Measurements from ENCODE around the gene BMAL2.

The BMAL2 gene

DNA sequence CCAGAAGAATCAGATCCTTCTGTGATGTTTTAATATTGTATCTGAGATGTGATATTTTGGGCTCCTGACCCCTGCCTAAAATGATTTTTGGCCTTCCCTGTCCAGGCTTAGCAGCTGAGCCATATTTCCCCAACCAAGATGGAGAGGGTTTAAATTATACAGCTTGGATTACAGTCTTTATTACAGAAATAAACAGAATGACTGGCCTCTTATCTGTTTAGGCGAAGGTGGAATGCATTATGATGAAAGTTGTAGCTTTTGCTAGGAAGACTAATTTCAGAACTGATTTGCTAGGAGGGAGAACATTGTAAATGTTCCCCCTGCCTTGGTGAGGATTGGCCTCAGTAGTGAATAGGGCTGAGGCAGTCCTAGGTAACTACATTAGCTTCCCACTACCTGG lies 23.3 kb downstream of the BMAL2 start:
- DNase-seq (ENCODE audit: low read depth in 2 of 2): no peak

DNA sequence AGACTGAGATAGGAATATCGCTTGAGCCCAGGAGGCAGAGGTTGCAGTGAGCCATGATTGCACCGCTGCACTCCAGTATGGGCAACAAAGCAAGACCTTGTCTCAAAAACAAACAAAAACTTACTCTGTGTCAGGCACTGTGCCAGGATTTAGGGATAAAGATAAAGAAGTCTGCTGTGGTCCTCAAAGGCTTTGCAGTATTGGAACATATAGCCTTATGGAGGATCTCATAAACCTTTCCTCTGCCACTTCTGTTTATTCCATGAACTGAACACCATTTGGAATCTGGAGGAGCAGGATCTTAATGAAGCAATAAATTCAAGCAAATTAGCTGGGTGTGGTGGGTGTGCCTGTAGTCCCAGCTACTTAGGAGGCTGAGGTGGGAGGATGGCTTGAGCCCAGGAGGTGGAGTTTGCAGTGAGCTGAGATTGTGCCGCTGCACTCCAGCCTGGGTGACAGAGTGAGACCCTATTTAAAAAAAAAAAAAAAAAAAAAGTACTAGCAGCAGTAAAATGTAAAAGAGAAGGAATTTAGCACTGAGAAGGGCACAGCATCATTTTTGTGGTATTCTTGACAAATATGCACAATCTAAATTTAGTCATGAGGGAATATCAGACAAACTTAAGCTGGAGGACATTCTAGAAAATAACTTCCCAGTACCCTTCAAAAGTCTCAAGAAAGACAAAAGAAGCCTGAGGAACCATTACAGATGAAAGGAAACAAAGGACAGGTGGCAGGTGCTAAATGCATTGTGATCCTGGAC lies 27.1 kb downstream of the BMAL2 start:
- DNase-seq (ENCODE audit: low read depth in 2 of 2): no peak

DNA sequence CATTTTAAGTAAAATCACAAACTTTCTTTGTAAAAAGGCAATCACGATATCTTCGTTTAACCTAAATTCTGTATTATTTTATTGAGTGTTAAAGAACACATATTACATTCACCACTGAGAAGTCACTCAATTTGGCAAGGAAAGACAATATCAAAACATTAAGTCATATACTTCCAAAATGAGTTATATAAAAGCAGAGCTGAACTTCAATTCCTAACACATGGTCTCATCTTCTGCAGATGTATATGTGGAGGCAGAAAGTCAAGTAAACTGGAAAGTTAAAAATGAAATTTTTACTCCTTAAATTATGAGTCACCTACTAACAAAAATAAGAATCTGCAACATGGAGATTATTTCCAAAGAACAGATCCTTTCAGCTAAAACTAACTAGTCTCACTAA lies 28.7 kb downstream of the BMAL2 start:
- DNase-seq (ENCODE audit: low read depth in 2 of 2): no peak

DNA sequence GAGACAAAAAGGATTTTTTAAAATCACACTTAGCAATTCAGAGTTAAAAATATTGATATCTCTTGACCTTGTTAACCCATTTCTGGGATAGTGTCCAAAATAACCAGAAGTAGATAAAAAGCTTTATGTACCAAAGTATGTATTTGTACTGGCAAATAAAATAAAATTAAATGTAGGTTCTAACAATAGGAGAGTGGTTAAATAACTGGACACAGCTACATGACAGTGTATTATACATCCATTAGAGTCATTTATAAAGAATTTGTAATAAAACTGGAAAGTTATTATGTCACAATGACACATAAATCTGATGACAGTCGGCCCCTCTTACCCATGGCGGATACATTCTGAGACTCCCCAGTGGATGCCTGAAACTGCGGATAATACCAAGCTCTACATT lies 34.0 kb downstream of the BMAL2 start:
- DNase-seq (ENCODE audit: low read depth in 2 of 2): no peak

DNA sequence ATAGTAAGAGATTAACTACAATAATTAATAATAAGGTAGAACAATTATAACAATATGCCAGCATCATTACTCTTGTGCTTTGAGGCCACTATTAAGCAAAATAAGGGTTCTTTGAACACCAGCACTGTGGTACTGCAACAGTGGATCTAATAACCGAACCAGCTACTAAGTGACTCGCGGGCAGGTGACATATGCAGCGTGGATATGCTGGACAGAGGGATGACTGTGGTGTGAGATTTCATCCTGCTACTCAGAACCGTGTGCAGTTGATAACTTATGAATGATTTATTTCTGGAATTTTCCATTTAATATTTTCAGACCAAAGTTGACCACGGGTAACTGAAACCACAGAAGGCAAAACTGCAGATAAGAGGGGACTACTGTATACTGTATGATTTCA lies 34.4 kb downstream of the BMAL2 start:
- no peak for DNase-seq (ENCODE audit: low read depth in 2 of 2)

DNA sequence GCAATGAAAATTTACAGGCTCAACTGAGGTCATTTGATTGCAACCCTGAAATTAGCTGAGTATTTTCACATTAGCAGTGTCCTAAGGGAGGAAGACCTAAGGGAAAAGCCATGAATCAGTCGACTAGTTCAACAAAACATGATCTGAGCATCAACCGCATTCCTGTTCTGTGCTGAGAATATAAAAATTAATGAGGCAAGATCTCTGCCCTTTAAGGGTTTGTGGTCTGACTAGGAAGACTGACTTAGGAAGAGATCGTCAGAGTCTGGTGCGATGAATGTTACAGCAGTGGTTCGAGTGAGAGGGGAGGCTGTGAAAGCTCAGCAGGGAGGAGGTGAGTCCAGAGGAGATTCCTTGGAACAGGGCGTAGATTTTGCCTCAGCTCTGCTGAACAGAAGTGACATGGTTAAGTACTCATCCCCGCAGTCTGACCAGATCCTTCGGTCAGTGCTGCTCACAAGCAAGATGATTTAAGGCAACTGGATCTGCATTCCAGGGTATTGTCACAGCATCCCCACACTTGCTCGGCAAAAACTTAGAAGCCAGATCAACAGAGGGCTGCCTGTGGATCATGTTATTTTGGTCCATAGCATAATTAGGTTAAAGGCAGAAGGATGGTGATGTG lies 49.6 kb downstream of the BMAL2 start:
- DNase-seq (ENCODE audit: low read depth in 2 of 2): no peak

Measured in stimulated activated CD4-positive, alpha-beta T cell treated with anti-CD3 and anti-CD28 coated beads, Interleukin-15, amount 100 ng/mL, for 48 hours (primary cell).